GM18502 (cell line): ENCODE measurements around the gene GNAO1.

Experiments used
- ATAC-seq: cut with Tn5 transposase; IDR thresholded peaks from one replicate; pipeline ENCODE4 v1.9.1; 2021; ENCODE audit warnings: mild to moderate bottlenecking; ENCODE audit not compliant: unreplicated experiment, poor library complexity

The GNAO1 gene

GRCh38 chr16:56197192-56197992 is 6.1 kb downstream of the GNAO1 start:
- no peak for ATAC-seq

- ATAC-seq = no peak
These were observed 6.9 kb downstream of the GNAO1 start for GRCh38 chr16:56198006-56198754.

- no peak for ATAC-seq
These were observed 7.4 kb downstream of the GNAO1 start for GRCh38 chr16:56198755-56199114.

- peak; percentile 61 for ATAC-seq
These were observed 7.9 kb downstream of the GNAO1 start for GRCh38 chr16:56199164-56199563.

- ATAC-seq = no peak
These were observed 9.7 kb downstream of the GNAO1 start for GRCh38 chr16:56201030-56201429.

GRCh38 chr16:56202036-56202435 is 10.7 kb downstream of the GNAO1 start:
- ATAC-seq = no peak

- ATAC-seq = peak; percentile 69
These were observed 11.8 kb downstream of the GNAO1 start for GRCh38 chr16:56203052-56203451.

- ATAC-seq = no peak
These were observed 13.5 kb downstream of the GNAO1 start for GRCh38 chr16:56204816-56205215.

GRCh38 chr16:56206951-56207350 is 15.7 kb downstream of the GNAO1 start:
- no peak for ATAC-seq

GRCh38 chr16:56207421-56207820 is 16.1 kb downstream of the GNAO1 start:
- ATAC-seq = no peak

GRCh38 chr16:56211435-56211981 is 20.2 kb downstream of the GNAO1 start:
- ATAC-seq = no peak

- no peak for ATAC-seq
These were observed 20.9 kb downstream of the GNAO1 start for GRCh38 chr16:56212144-56212543.

- no peak for ATAC-seq
These were observed 30.7 kb downstream of the GNAO1 start for GRCh38 chr16:56221995-56222394.

- ATAC-seq = no peak
These were observed 31.2 kb downstream of the GNAO1 start for GRCh38 chr16:56222474-56222997.

GRCh38 chr16:56225017-56225742 is 33.9 kb downstream of the GNAO1 start:
- no peak for ATAC-seq

GRCh38 chr16:56226187-56226586 is 34.9 kb downstream of the GNAO1 start:
- no peak for ATAC-seq

- no peak for ATAC-seq
These were observed 35.7 kb downstream of the GNAO1 start for GRCh38 chr16:56226845-56227525.

- ATAC-seq = no peak
These were observed 36.6 kb downstream of the GNAO1 start for GRCh38 chr16:56227936-56228335.

GRCh38 chr16:56228476-56228875 is 37.2 kb downstream of the GNAO1 start:
- no peak for ATAC-seq
